Measurements from ENCODE around the gene STEAP2.
A peak's percentile ranks its signal among the peaks of the same experiment; 100 is the strongest.

The STEAP2 gene

DNA sequence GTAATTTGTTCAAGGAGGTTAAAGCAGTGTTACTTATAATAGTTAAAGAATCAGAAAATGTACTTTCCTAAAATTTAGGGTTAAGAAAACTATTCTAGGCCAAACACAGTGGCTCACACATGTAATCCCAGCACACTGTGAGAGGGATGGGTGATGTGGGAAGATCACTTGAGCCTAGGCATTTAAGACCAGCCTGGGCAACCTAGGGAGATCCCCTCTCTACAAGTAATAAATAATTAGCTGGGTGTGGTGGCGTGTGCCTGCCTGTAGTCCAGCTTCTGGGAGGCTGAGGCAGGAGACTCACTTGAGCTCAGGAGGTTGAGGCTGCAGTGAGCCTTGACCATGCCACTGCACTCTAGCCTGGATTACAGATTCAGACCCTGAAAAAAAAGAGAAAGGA, 3.6 kb upstream of the STEAP2 start:
- no peak overlapping the region for H3K4me3 ChIP-seq (ENCODE audit: low read depth, low read length)
- H3K9ac ChIP-seq = no peak overlapping the region
- TF ChIP-seq, protein P1, sequence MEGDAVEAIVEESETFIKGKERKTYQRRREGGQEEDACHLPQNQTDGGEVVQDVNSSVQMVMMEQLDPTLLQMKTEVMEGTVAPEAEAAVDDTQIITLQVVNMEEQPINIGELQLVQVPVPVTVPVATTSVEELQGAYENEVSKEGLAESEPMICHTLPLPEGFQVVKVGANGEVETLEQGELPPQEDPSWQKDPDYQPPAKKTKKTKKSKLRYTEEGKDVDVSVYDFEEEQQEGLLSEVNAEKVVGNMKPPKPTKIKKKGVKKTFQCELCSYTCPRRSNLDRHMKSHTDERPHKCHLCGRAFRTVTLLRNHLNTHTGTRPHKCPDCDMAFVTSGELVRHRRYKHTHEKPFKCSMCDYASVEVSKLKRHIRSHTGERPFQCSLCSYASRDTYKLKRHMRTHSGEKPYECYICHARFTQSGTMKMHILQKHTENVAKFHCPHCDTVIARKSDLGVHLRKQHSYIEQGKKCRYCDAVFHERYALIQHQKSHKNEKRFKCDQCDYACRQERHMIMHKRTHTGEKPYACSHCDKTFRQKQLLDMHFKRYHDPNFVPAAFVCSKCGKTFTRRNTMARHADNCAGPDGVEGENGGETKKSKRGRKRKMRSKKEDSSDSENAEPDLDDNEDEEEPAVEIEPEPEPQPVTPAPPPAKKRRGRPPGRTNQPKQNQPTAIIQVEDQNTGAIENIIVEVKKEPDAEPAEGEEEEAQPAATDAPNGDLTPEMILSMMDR (IDR thresholded peaks at IDR 0.05) = no peak
- H3K36me3 ChIP-seq (ENCODE audit: control insufficient read depth, insufficient read depth, low read length) = no peaks in the 10 kb centered on the region
- no peaks in the 10 kb centered on the region for H3K79me2 ChIP-seq
- no peaks in the 10 kb centered on the region for H3K9me3 ChIP-seq (ENCODE audit: control insufficient read depth, low read length)
- no peak overlapping the region for H3K27ac ChIP-seq
- peaks cover 6% of the 10 kb centered on the region for H3K4me1 ChIP-seq
- H2AFZ ChIP-seq = no peak overlapping the region
- no peak overlapping the region for H3K4me2 ChIP-seq (ENCODE audit: low read length)
- no peaks in the 10 kb centered on the region for H3K27me3 ChIP-seq (ENCODE audit: control insufficient read depth, insufficient read depth, low read length)

DNA sequence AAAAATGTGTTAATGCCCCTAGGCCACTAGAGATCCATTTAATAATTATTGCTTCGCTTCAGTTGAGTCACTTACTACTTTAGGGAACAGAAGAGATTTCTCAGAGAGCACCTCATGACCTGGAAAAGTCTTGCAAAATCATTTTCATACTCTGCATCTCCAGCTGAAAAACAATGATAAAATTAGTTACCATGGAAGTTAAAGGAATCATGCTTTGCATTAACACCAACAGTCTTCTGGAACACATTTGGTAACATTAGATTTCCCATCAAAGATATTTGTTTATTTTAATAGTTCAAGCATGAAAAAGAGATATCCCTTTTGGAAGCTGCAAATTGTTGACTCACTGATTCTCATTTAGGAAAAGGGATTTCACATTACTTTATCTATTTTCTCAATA, 1.8 kb upstream of the STEAP2 start:
- Histone ChIP-seq H3K4me3 (ENCODE audit: low read depth, low read length) (no peak overlapping the region), H3K9ac (no peak overlapping the region), H3K27ac (no peak overlapping the region), H3K4me1 (peaks cover 6% of the 10 kb centered on the region), H3K79me2 (no peaks in the 10 kb centered on the region), H3K36me3 (ENCODE audit: control insufficient read depth, insufficient read depth, low read length) (no peaks in the 10 kb centered on the region), H2AFZ (no peak overlapping the region), H3K27me3 (ENCODE audit: control insufficient read depth, insufficient read depth, low read length) (no peaks in the 10 kb centered on the region), H3K9me3 (ENCODE audit: control insufficient read depth, low read length) (no peaks in the 10 kb centered on the region), H3K4me2 (ENCODE audit: low read length) (no peak overlapping the region)
- TF ChIP-seq, protein P1 (IDR thresholded peaks at IDR 0.05) = no peak

DNA sequence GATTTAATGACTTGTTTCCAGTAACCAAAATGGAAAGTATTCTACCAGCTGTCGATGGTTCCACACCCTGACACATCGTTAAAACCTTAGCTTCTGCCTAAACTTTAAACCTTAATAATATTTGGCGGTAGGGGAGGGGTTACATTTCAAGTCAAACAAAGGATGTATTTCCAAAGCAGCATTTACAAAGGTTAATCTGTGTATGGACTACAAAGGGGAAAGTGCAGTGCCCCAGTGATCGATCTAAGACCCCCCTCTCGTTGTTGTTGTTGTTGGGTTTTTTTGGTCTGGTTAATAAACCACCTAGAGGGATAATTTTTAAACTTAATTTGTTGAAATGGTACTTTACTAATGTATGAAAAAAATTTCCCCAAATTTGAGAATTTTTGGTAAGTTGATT, 1.1 kb upstream of the STEAP2 start:
- H3K9ac ChIP-seq = no peak overlapping the region
- H3K4me1 ChIP-seq = peaks cover 6% of the 10 kb centered on the region
- H3K36me3 ChIP-seq (ENCODE audit: control insufficient read depth, insufficient read depth, low read length) = no peaks in the 10 kb centered on the region
- no peaks in the 10 kb centered on the region for H3K9me3 ChIP-seq (ENCODE audit: control insufficient read depth, low read length)
- TF ChIP-seq, protein P1 (IDR thresholded peaks at IDR 0.05) = no peak
- no peaks in the 10 kb centered on the region for H3K27me3 ChIP-seq (ENCODE audit: control insufficient read depth, insufficient read depth, low read length)
- H3K79me2 ChIP-seq = no peaks in the 10 kb centered on the region
- H3K4me3 ChIP-seq (ENCODE audit: low read depth, low read length) = no peak overlapping the region
- no peak overlapping the region for H3K27ac ChIP-seq
- H2AFZ ChIP-seq = no peak overlapping the region
- no peak overlapping the region for H3K4me2 ChIP-seq (ENCODE audit: low read length)

DNA sequence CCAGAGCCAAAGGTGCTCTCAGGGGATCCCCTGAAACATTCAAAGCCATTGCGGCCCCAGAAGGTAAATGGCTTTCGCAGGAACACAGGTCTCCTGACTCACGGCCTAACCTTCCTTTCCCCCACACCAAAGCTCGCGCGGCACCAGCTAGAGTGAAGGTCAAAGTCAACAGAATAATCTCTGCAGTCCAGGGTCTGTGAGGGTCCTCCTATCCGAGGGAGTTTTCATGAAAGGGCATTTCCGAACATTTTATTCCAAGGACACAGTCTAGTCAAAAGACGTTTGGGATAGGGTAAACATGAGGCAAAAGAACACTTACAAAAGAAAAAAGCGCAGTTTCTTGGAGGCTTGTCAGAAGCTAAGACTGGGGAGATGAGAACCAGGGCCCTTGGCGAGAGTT, 559 bp upstream of the STEAP2 start:
- Histone ChIP-seq H3K27me3 (ENCODE audit: control insufficient read depth, insufficient read depth, low read length) (no peaks in the 10 kb centered on the region), H3K36me3 (ENCODE audit: control insufficient read depth, insufficient read depth, low read length) (no peaks in the 10 kb centered on the region), H3K4me1 (peaks cover 6% of the 10 kb centered on the region), H3K27ac (peak overlapping the region; percentile 80), H2AFZ (peak overlapping the region; percentile 93), H3K79me2 (no peaks in the 10 kb centered on the region), H3K9ac (no peak overlapping the region), H3K4me3 (ENCODE audit: low read depth, low read length) (peak overlapping the region; percentile 79), H3K9me3 (ENCODE audit: control insufficient read depth, low read length) (no peaks in the 10 kb centered on the region), H3K4me2 (ENCODE audit: low read length) (peak overlapping the region; percentile 94)
- TF ChIP-seq, protein P1 (IDR thresholded peaks at IDR 0.05) = no peak

DNA sequence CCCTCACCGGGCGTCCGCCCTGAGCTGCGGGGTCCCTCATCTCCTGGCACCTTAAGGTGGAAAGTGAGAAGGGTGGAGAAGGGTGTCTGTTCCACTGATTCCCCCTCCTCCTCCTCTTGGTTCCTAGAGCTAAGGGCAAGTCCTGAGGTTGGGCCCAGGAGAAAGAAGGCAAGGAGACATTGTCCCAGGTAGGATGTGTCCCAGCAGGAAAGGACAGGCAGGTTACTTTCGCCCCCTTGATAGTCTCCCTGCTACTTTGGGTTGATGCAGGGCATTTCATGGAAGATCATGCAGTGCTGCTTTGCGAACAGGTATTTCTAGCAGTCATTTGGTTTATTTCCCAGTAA, 582 bp downstream of the STEAP2 start:
- peak overlapping the region; percentile 79 for H3K4me3 ChIP-seq (ENCODE audit: low read depth, low read length)
- H3K9ac ChIP-seq = peak overlapping the region; percentile 56
- peak overlapping the region; percentile 80 for H3K27ac ChIP-seq
- H3K4me2 ChIP-seq (ENCODE audit: low read length) = peak overlapping the region; percentile 94
- no peaks in the 10 kb centered on the region for H3K36me3 ChIP-seq (ENCODE audit: control insufficient read depth, insufficient read depth, low read length)
- H3K9me3 ChIP-seq (ENCODE audit: control insufficient read depth, low read length) = no peaks in the 10 kb centered on the region
- H3K79me2 ChIP-seq = no peaks in the 10 kb centered on the region
- no peaks in the 10 kb centered on the region for H3K27me3 ChIP-seq (ENCODE audit: control insufficient read depth, insufficient read depth, low read length)
- TF ChIP-seq, protein P1 (IDR thresholded peaks at IDR 0.05) = no peak
- H2AFZ ChIP-seq = peak overlapping the region; percentile 93
- peaks cover 6% of the 10 kb centered on the region for H3K4me1 ChIP-seq
